OCI-LY3 (cell line): ENCODE measurements around the gene SPATA32.
A peak's percentile ranks its signal among the peaks of the same experiment; 100 is the strongest.

Experiments
- H2AFZ ChIP-seq: fragments of 200-600, 300-600 bp; shearing (Covaris generic); 2 replicates; pipeline ENCODE4 v1.6.0; 2014; ENCODE audit warnings: antibody characterized with exemption, low read depth, low read length
- H3K27ac ChIP-seq: fragments of 200-600, 300-600 bp; sonication (generic); 2 replicates; pipeline ENCODE4 v1.5.1; 2014; ENCODE audit warnings: mild to moderate bottlenecking, low read length, moderate library complexity, mixed read lengths
- H3K27me3 ChIP-seq: fragments of 200-600, 300-600 bp; sonication (generic); 2 replicates; pipeline ENCODE4 v1.6.1; 2014; ENCODE audit warnings: low read depth, low read length, mixed read lengths
- H3K36me3 ChIP-seq: fragments of 200-600, 300-600 bp; sonication (generic); replicated peaks from 2 replicates; pipeline ENCODE3; 2014; ENCODE audit warnings: low read depth, low read length, mixed read lengths
- H3K4me1 ChIP-seq: fragments of 300-600, 200-600 bp; sonication (generic); 2 replicates; pipeline ENCODE4 v1.6.1; 2014; ENCODE audit warnings: low read length, mixed read lengths
- H3K4me2 ChIP-seq: fragments of 200-600, 300-600 bp; sonication (generic); 2 replicates; pipeline ENCODE4 v1.6.1; 2014; ENCODE audit warnings: low read length, mixed read lengths
- H3K4me3 ChIP-seq: fragments of 300-600, 200-600 bp; sonication (generic); 2 replicates; pipeline ENCODE4 v1.5.1; 2014; ENCODE audit warnings: antibody characterized with exemption, mild to moderate bottlenecking, low read length, moderate library complexity
- H3K79me2 ChIP-seq: fragments of 300-600, 200-600 bp; shearing (Covaris generic); 2 replicates; pipeline ENCODE4 v1.6.1; 2014; ENCODE audit warnings: mild to moderate bottlenecking, low read length, mixed read lengths
- H3K9ac ChIP-seq: fragments of 300-600, 200-600 bp; shearing (Covaris generic); 2 replicates; pipeline ENCODE4 v1.6.0; 2014; ENCODE audit warnings: mild to moderate bottlenecking, low read length, moderate library complexity
- H3K9me3 ChIP-seq: fragments of 200-600, 300-600 bp; shearing (Covaris generic); 2 replicates; pipeline ENCODE4 v1.6.1; 2014; ENCODE audit warnings: low read length, mixed read lengths; ENCODE audit not compliant: insufficient read depth
- H4K20me1 ChIP-seq: fragments of 200-600, 300-600 bp; sonication (generic); 2 replicates; pipeline ENCODE4 v1.6.1; 2016; ENCODE audit warnings: low read length, mixed read lengths; ENCODE audit not compliant: insufficient read depth
- CTCF ChIP-seq: fragments of 200-600, 300-600 bp; sonication (generic); IDR thresholded peaks from 2 replicates; pipeline ENCODE4 v1.5.1; 2014; ENCODE audit warnings: antibody characterized with exemption, low read length, low read depth
- EZH2phosphoT487 ChIP-seq: fragments of 200-600 bp; shearing (Covaris generic); IDR thresholded peaks from 2 replicates; pipeline ENCODE4 v1.6.1; 2018; ENCODE audit warnings: antibody characterized with exemption, mixed run types, low read depth

SPATA32 gene

GRCh38 chr17:45248132-45248957, 13.5 kb downstream of the SPATA32 start:
- TF ChIP-seq CTCF (no peak), EZH2phosphoT487 (no peak)
- H3K27me3 ChIP-seq = no peaks in the 10 kb centered on the region
- peaks cover 15% of the 10 kb centered on the region; the same call in 1 of the 2 replicates for H3K4me1 ChIP-seq
- H3K4me3 ChIP-seq = peak overlapping the region; percentile 94
- H2AFZ ChIP-seq = no peak overlapping the region; the same call in 1 of the 2 replicates
- H3K9ac ChIP-seq = peak overlapping the region; percentile 85
- H3K27ac ChIP-seq = peak overlapping the region; percentile 70
- peaks cover 7% of the 10 kb centered on the region for H3K36me3 ChIP-seq
- no peaks in the 10 kb centered on the region for H3K9me3 ChIP-seq
- H3K79me2 ChIP-seq = peaks cover 7% of the 10 kb centered on the region; the same call in 1 of the 2 replicates
- no peaks in the 10 kb centered on the region for H4K20me1 ChIP-seq
- H3K4me2 ChIP-seq = peak overlapping the region; percentile 92

- Histone ChIP-seq H3K27me3 (no peaks in the 10 kb centered on the region), H4K20me1 (no peaks in the 10 kb centered on the region), H3K4me2 (peak overlapping the region; percentile 92), H3K36me3 (peaks cover 7% of the 10 kb centered on the region), H3K4me1 (peaks cover 15% of the 10 kb centered on the region; the same call in 1 of the 2 replicates), H3K9ac (peak overlapping the region; percentile 85), H3K79me2 (peaks cover 7% of the 10 kb centered on the region; the same call in 1 of the 2 replicates), H2AFZ (no peak overlapping the region), H3K4me3 (peak overlapping the region; percentile 94), H3K27ac (peak overlapping the region; percentile 70), H3K9me3 (no peaks in the 10 kb centered on the region)
- TF ChIP-seq EZH2phosphoT487 (no peak), CTCF (no peak)
These were observed 14.3 kb downstream of the SPATA32 start for GRCh38 chr17:45247429-45248131.

GRCh38 chr17:45246861-45247428, 14.9 kb downstream of the SPATA32 start:
- H2AFZ ChIP-seq = no peak overlapping the region

More at GRCh38 chr17:45246861-45247428, 14.9 kb downstream of the SPATA32 start:
- no peak for TF ChIP-seq EZH2phosphoT487
- peak; percentile 28 for TF ChIP-seq CTCF
- peak overlapping the region; percentile 92 for H3K4me2 ChIP-seq
- H3K36me3 ChIP-seq = peaks cover 7% of the 10 kb centered on the region
- H3K4me1 ChIP-seq = peaks cover 15% of the 10 kb centered on the region; the same call in 1 of the 2 replicates
- peak overlapping the region; percentile 57 for H3K9ac ChIP-seq
- H3K9me3 ChIP-seq = no peaks in the 10 kb centered on the region
- no peaks in the 10 kb centered on the region for H3K27me3 ChIP-seq
- no peaks in the 10 kb centered on the region for H4K20me1 ChIP-seq
- peak overlapping the region; percentile 94 for H3K4me3 ChIP-seq
- peak overlapping the region; percentile 70 for H3K27ac ChIP-seq
- peaks cover 7% of the 10 kb centered on the region; the same call in 1 of the 2 replicates for H3K79me2 ChIP-seq
